H1 (cell line): ENCODE data around the gene EPHB1. TPM values are rescaled to one million over a fixed set of nuclear protein-coding genes. Genes with fewer than 3 reads are reported as not detected.

ENCODE experiments used
- CTCF ChIA-PET: fragments of 300-600 bp; sonication (Branson Sonifier 250); formaldehyde crosslinking; loops from one replicate; lab custom pipeline; 2021; ENCODE audit not compliant: partially characterized antibody; lab: Charles Lee
- POLR2A ChIA-PET: fragments of 300-600 bp; sonication (Branson Sonifier 250); formaldehyde crosslinking; loops from one replicate; lab custom pipeline; 2021; ENCODE audit warnings: inconsistent platforms; ENCODE audit not compliant: partially characterized antibody; lab: Charles Lee
- DNase-seq, 2 experiments: peaks; one replicate each; pipeline versions ENCODE4 v3.0.0 to v3.0.0-alpha.2; 2010 to 2022; ENCODE audit warnings: low spot score in 2 of 2, low read depth in 1 of 2, mixed read lengths in 1 of 2
- FAIRE-seq: peaks from 2 replicates; lab custom pipeline; 2011; peaks lifted over from hg19 to GRCh38; lab: Jason Lieb, UNC
- H2AFZ ChIP-seq: 2 replicates; pipeline ENCODE4 v1.8.1; 2012; ENCODE audit warnings: low read length, inconsistent platforms
- H2AK5ac ChIP-seq: 2 replicates; pipeline ENCODE4 v1.6.1; 2013; ENCODE audit warnings: low read depth, low read length
- H2BK120ac ChIP-seq: replicated peaks from 2 replicates; pipeline ENCODE3; 2013; ENCODE audit warnings: low read depth, low read length, inconsistent platforms
- H2BK12ac ChIP-seq: 2 replicates; pipeline ENCODE4 v1.6.1; 2013; ENCODE audit warnings: low read depth, low read length
- H2BK15ac ChIP-seq: 2 replicates; pipeline ENCODE4 v1.6.1; 2013; ENCODE audit warnings: low read length
- H2BK20ac ChIP-seq: 2 replicates; pipeline ENCODE4 v1.6.1; 2013; ENCODE audit warnings: low read length
- H2BK5ac ChIP-seq: 2 replicates; pipeline ENCODE4 v1.6.1; 2013; ENCODE audit warnings: low read depth, low read length
- H3K14ac ChIP-seq: 2 replicates; pipeline ENCODE4 v1.6.1; 2013; ENCODE audit warnings: inconsistent platforms; ENCODE audit not compliant: insufficient read length
- H3K18ac ChIP-seq: 2 replicates; pipeline ENCODE4 v1.6.1; 2013; ENCODE audit warnings: low read length; ENCODE audit errors: extremely low read depth
- H3K23ac ChIP-seq: 2 replicates; pipeline ENCODE4 v1.6.1; 2013; ENCODE audit warnings: inconsistent platforms; ENCODE audit not compliant: insufficient read length
- H3K23me2 ChIP-seq: 2 replicates; pipeline ENCODE4 v1.6.1; 2013; ENCODE audit warnings: low read depth, low read length
- H3K27ac ChIP-seq: 2 replicates; pipeline ENCODE4 v1.6.1; 2011; ENCODE audit warnings: low read depth, low read length, inconsistent platforms
- H3K27me3 ChIP-seq, 4 experiments: replicated peaks in 1 of 4; 1 replicate in 1 of 4; 2 replicates in 3 of 4; pipeline versions ENCODE4 v1.6.1 to v1.8.1; 2011 to 2013; ENCODE audit warnings: low read length in 3 of 4, mild to moderate bottlenecking in 3 of 4, inconsistent platforms in 2 of 4, mixed read lengths in 2 of 4, moderate library complexity in 1 of 4; ENCODE audit not compliant: control insufficient read depth in 3 of 4, insufficient read depth in 3 of 4; ENCODE audit errors: extremely low read depth in 1 of 4
- H3K36me3 ChIP-seq, 4 experiments: 2 replicates each; pipeline versions ENCODE4 v1.6.1 to v1.8.1; 2011 to 2013; ENCODE audit warnings: mild to moderate bottlenecking in 4 of 4, low read length in 3 of 4, moderate library complexity in 2 of 4, control low read depth in 1 of 4, inconsistent platforms in 1 of 4; ENCODE audit not compliant: insufficient read depth in 4 of 4, control insufficient read depth in 2 of 4
- H3K4ac ChIP-seq: replicated peaks from 2 replicates; pipeline ENCODE3; 2013; ENCODE audit warnings: low read length, low read depth, mixed read lengths, inconsistent platforms; ENCODE audit not compliant: insufficient read length
- H3K4me1 ChIP-seq, 4 experiments: replicated peaks in 1 of 4; 1 replicate in 1 of 4; 2 replicates in 3 of 4; pipeline versions ENCODE4 v1.6.1 to v1.8.1; 2011 to 2013; ENCODE audit warnings: low read length in 3 of 4, inconsistent platforms in 2 of 4, mixed read lengths in 1 of 4; ENCODE audit not compliant: insufficient read depth in 4 of 4, control insufficient read depth in 3 of 4
- H3K4me2 ChIP-seq, 2 experiments: 2 replicates each; pipeline versions ENCODE4 v1.6.1 to v1.8.1; 2011 to 2013; ENCODE audit warnings: low read depth in 2 of 2, low read length in 2 of 2, control low read depth in 1 of 2, inconsistent platforms in 1 of 2, mild to moderate bottlenecking in 1 of 2; ENCODE audit not compliant: insufficient read depth in 1 of 2
- H3K4me3 ChIP-seq, 4 experiments: fragments of 200-600, 300-600 bp in 1 of 4; sonication (generic), shearing (Covaris generic), sonication (Bioruptor Twin) in 1 of 4; 2 replicates each; pipeline versions ENCODE4 v1.5.1 to v1.8.1; 2011 to 2016; ENCODE audit warnings: low read length in 4 of 4, low read depth in 3 of 4, control low read depth in 2 of 4, inconsistent platforms in 2 of 4, mild to moderate bottlenecking in 2 of 4, mixed read lengths in 1 of 4, moderate library complexity in 1 of 4; ENCODE audit not compliant: insufficient read depth in 2 of 4; ENCODE audit errors: extremely low read depth in 1 of 4
- H3K56ac ChIP-seq: replicated peaks from 2 replicates; pipeline ENCODE3; 2013; ENCODE audit warnings: low read depth, mild to moderate bottlenecking, mixed read lengths, low read length, inconsistent platforms; ENCODE audit not compliant: insufficient read length
- H3K79me1 ChIP-seq: 2 replicates; pipeline ENCODE4 v1.6.1; 2013; ENCODE audit warnings: low read depth, low read length, control low read depth
- H3K79me2 ChIP-seq, 2 experiments: 2 replicates each; pipeline versions ENCODE4 v1.6.1 to v1.8.1; 2012 to 2013; ENCODE audit warnings: low read length in 2 of 2, mild to moderate bottlenecking in 2 of 2, inconsistent platforms in 1 of 2; ENCODE audit not compliant: insufficient read depth in 2 of 2, control insufficient read depth in 1 of 2
- H3K9ac ChIP-seq, 4 experiments: replicated peaks in 1 of 4; 1 replicate in 1 of 4; 2 replicates in 3 of 4; pipeline versions ENCODE4 v1.6.1 to v1.8.1; 2011 to 2013; ENCODE audit warnings: low read depth in 3 of 4, low read length in 3 of 4, control low read depth in 2 of 4, mild to moderate bottlenecking in 2 of 4, moderate library complexity in 2 of 4, inconsistent platforms in 1 of 4; ENCODE audit errors: extremely low read depth in 1 of 4
- H3K9me3 ChIP-seq, 2 experiments: 2 replicates each; pipeline versions ENCODE4 v1.6.1 to v1.8.1; 2012 to 2013; ENCODE audit warnings: mild to moderate bottlenecking in 2 of 2, moderate library complexity in 2 of 2, control low read depth in 1 of 2, inconsistent platforms in 1 of 2, low read depth in 1 of 2, low read length in 1 of 2, mixed read lengths in 1 of 2; ENCODE audit not compliant: insufficient read depth in 2 of 2
- H4K20me1 ChIP-seq, 2 experiments: replicated peaks in 1 of 2; 2 replicates each; pipeline versions ENCODE3 to v1.8.1; 2011 to 2013; ENCODE audit warnings: inconsistent platforms in 2 of 2, low read length in 2 of 2, mild to moderate bottlenecking in 1 of 2; ENCODE audit not compliant: insufficient read depth in 2 of 2, control insufficient read depth in 1 of 2
- H4K5ac ChIP-seq: 2 replicates; pipeline ENCODE4 v1.6.1; 2013; ENCODE audit warnings: low read length, low read depth, mixed read lengths, inconsistent platforms; ENCODE audit not compliant: insufficient read length
- H4K8ac ChIP-seq: 2 replicates; pipeline ENCODE4 v1.8.0; 2013; ENCODE audit warnings: mild to moderate bottlenecking, moderate library complexity, low read length, inconsistent platforms; ENCODE audit not compliant: insufficient read depth; ENCODE audit errors: extremely low read depth
- H4K91ac ChIP-seq: replicated peaks from 2 replicates; pipeline ENCODE3; 2013; ENCODE audit warnings: low read length, mixed read lengths, inconsistent platforms; ENCODE audit not compliant: insufficient read length
- CBX8 ChIP-seq: fragments of 300-800, 300-1000 bp; sonication (generic); IDR thresholded peaks from 2 replicates; pipeline ENCODE4 v1.7.1; 2016; ENCODE audit warnings: low read depth, low read length, borderline replicate concordance
- CHD2 ChIP-seq: IDR thresholded peaks from 2 replicates; pipeline ENCODE4 v1.6.1; 2012; ENCODE audit warnings: low read length, improper control_type of control experiment
- MAFK ChIP-seq: IDR thresholded peaks from 2 replicates; pipeline ENCODE4 v1.6.1; 2012; ENCODE audit warnings: low read depth, mild to moderate bottlenecking, improper control_type of control experiment, low read length
- NANOG ChIP-seq: IDR thresholded peaks from 2 replicates; pipeline ENCODE4 v1.6.1; 2011; ENCODE audit warnings: low read length, low read depth, mild to moderate bottlenecking, inconsistent platforms; ENCODE audit not compliant: insufficient read depth, poor library complexity, severe bottlenecking
- RNF2 ChIP-seq: fragments of 200-900, 300-1000 bp; sonication (generic); IDR thresholded peaks from 2 replicates; pipeline ENCODE4 v1.7.1; 2016; ENCODE audit warnings: borderline replicate concordance, low read depth, mild to moderate bottlenecking, antibody characterized with exemption, low read length; ENCODE audit not compliant: poor library complexity, severe bottlenecking; ENCODE audit errors: missing control alignments
- SIN3A ChIP-seq, 2 experiments: IDR thresholded peaks in 1 of 2; conservative IDR thresholded peaks in 1 of 2; 2 replicates each; pipeline ENCODE4 v1.6.1; 2011 to 2012; ENCODE audit warnings: low read length in 2 of 2, improper control_type of control experiment in 1 of 2, low read depth in 1 of 2, mild to moderate bottlenecking in 1 of 2
- WGBS, 2 experiments: shearing (Covaris generic) in 1 of 2; methylation state at CpG; one replicate each; pipeline versions ENCODE4 v1.1.6 to v1.1.7; 2013 to 2015; ENCODE audit warnings: low lambda C conversion rate in 2 of 2, mixed read lengths in 2 of 2, inconsistent platforms in 1 of 2, low coverage in 1 of 2, missing lambda C conversion rate in 1 of 2; ENCODE audit not compliant: insufficient replicate concordance in 2 of 2, insufficient coverage in 1 of 2, insufficient read length in 1 of 2; ENCODE audit errors: extremely low coverage in 1 of 2, missing lambda C conversion rate in 1 of 2; 5-methylcytosine and 5-hydroxymethylcytosine counted together
- polyA plus RNA-seq, 7 experiments: library from polyadenylated mRNA; depleted of rRNA in 3 of 7; stranded (reverse) in 5 of 7; unstranded in 2 of 7; fragments of >200 nt in 5 of 7; fragments of 200-250 nt in 2 of 7; gene quantifications; 1 replicate in 5 of 7; 2 replicates in 1 of 7; 4 replicates in 1 of 7; pipeline versions ENCODE4 v1.2.1 to v1.2.3, GENCODE V29; 2011 to 2013; ENCODE audit warnings: missing spikeins in 2 of 7, mixed read lengths in 2 of 7
- total RNA-seq: library from RNA; stranded (reverse); fragmentation: NEBNext Ultra II Directional; extraction: Animal tissue kit (Norgen Biotek cat#: 25700); gene quantifications from 2 replicates; pipeline ENCODE4 v1.2.1, GENCODE V29; 2021

The EPHB1 gene
- total and polyA plus RNA-seq, 2 of the 8 experiments (the other 6 are each of a cell fraction or from before 2014, with no cell fraction given): 3.5 to 5.9 TPM

DNA sequence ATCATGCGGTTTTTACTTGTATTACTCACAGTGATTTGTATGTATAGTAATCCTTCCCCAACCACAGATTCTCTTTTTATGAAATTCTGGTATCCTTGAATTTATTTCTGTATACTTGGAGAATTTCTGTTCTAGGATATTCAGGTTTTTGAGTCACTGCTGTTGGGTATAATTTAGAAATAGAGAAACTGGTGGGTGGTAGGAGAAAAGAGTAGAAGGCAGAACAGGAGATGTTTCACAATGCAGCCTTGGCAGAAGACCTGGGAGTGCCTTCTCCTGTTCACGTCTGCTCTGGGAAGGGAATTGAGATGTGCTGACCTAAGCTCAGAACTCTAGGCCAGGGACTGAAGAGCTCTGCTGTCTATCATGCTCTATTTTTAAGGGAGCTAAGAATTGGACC, 193.6 kb downstream of the EPHB1 start:
- Histone ChIP-seq H3K9ac (no peak overlapping the region), H3K14ac (no peak overlapping the region), H2BK15ac (no peak overlapping the region), H4K5ac (no peak overlapping the region), H4K91ac (no peak overlapping the region), H3K79me1 (no peaks in the 10 kb centered on the region), H2AFZ (no peak overlapping the region), H3K4me2 (no peak overlapping the region), H3K23ac (no peak overlapping the region), H3K79me2 (no peaks in the 10 kb centered on the region), H3K27me3 (no peaks in the 10 kb centered on the region), H3K4ac (no peak overlapping the region), H3K18ac (no peak overlapping the region), H3K4me3 (no peak overlapping the region), H3K9me3 (no peaks in the 10 kb centered on the region), H2AK5ac (no peak overlapping the region), H3K56ac (no peak overlapping the region), H3K4me1 (peaks cover 2 to 15% (median 13%) of the 10 kb centered on the region in 4 experiments), H2BK5ac (no peak overlapping the region), H2BK120ac (no peak overlapping the region), H4K20me1 (no peaks in the 10 kb centered on the region), H3K23me2 (no peaks in the 10 kb centered on the region), H2BK20ac (no peak overlapping the region), H4K8ac (no peak overlapping the region), H2BK12ac (no peak overlapping the region), H3K36me3 (no peaks in the 10 kb centered on the region), H3K27ac (no peak overlapping the region)
- DNase-seq (no peak), FAIRE-seq (no peak)
- POLR2A ChIA-PET: no interaction called here
- 86% methylated on average over 2 of the region's 2 CpGs; no CpG with 5 or more reads in 1 of the 2 experiments for WGBS, 2 experiments
- TF ChIP-seq MAFK: no peak
- TF ChIP-seq RNF2: no peak
- no peak for TF ChIP-seq CHD2
- TF ChIP-seq NANOG: no peak
- no peak for TF ChIP-seq SIN3A (conservative IDR thresholded peaks at IDR 0.05 in 1 of 2, IDR thresholded peaks at IDR 0.05 in 1 of 2; ENCODE audit: low read depth in 1 of 2, low read length in 2 of 2)
- TF ChIP-seq CBX8: no peak
- CTCF ChIA-PET: interaction anchor here (1.2 to 2.6 kb wide), 2 partner anchors 10 to 62 kb away, joined by 3 to 14 read pairs; no protein-coding TSS in a partner anchor
